ENCODE data around the gene B4GALNT2. TPM values are rescaled to one million over a fixed set of nuclear protein-coding genes. Genes with fewer than 3 reads are reported as not detected.
"Not testable (repeated sequence)": the region's sequence is repeated elsewhere in the genome, so short reads cannot be mapped to it uniquely, and the experiment has no call there.

B4GALNT2 gene
- polyA plus RNA-seq (2011; rRNA removed) (0.05 and 0.12 TPM in 2 replicates), polyA minus RNA-seq (2011; rRNA and poly(A)+ RNA removed) (0.05 TPM in 1 of 2 replicates, not detected in the other)

GRCh38 chr17:49132699-49133364 lies at the start of gene B4GALNT2:
TSS of gene B4GALNT2 (plus strand) at chr17:49132769. CDS start at chr17:49132793, 24 bp downstream.
- TF ChIP-seq CTCF (IDR thresholded peaks at IDR 0.05; ENCODE audit: insufficient read depth, low read depth, low read length): no peak
- no peak for DNase-seq (ENCODE audit: low read depth)
- Histone ChIP-seq H3K4me3 (ENCODE audit: low read depth, low read length) (peak within 1 kb of the TSS; percentile 40), H3K27me3 (ENCODE audit: control insufficient read depth, insufficient read depth, low read length) (peaks cover 4% of the 10 kb centered on the region; the same call in 1 of the 2 replicates), H3K36me3 (ENCODE audit: control insufficient read depth, insufficient read depth, low read length) (no peaks in the 10 kb centered on the region)
- ChIA-PET POLR2A (no interaction called here), CTCF (no interaction called here)

- H3K27me3 ChIP-seq (ENCODE audit: control insufficient read depth, insufficient read depth, low read length); DNase-seq (ENCODE audit: low read depth); H3K36me3 ChIP-seq (ENCODE audit: control insufficient read depth, insufficient read depth, low read length); POLR2A ChIA-PET; H3K4me3 ChIP-seq (ENCODE audit: low read depth, low read length); CTCF ChIA-PET: not testable (repeated sequence)
Observed at GRCh38 chr17:49085046-49085445, 47.5 kb upstream of the B4GALNT2 start.

- TF ChIP-seq CTCF (IDR thresholded peaks at IDR 0.05; ENCODE audit: insufficient read depth, low read depth, low read length): no peak
- ChIA-PET CTCF (no interaction called here), POLR2A (no interaction called here)
- no peak for DNase-seq (ENCODE audit: low read depth)
- Histone ChIP-seq H3K36me3 (ENCODE audit: control insufficient read depth, insufficient read depth, low read length) (no peaks in the 10 kb centered on the region), H3K4me3 (ENCODE audit: low read depth, low read length) (no peak overlapping the region), H3K27me3 (ENCODE audit: control insufficient read depth, insufficient read depth, low read length) (peaks cover 3% of the 10 kb centered on the region)
Observed at GRCh38 chr17:49085565-49086315, 46.8 kb upstream of the B4GALNT2 start.

GRCh38 chr17:49086316-49086605 lies 46.3 kb upstream of the B4GALNT2 start:
- ChIA-PET CTCF (no interaction called here), POLR2A (no interaction called here)
- Histone ChIP-seq H3K36me3 (ENCODE audit: control insufficient read depth, insufficient read depth, low read length) (no peaks in the 10 kb centered on the region), H3K27me3 (ENCODE audit: control insufficient read depth, insufficient read depth, low read length) (peaks cover 3% of the 10 kb centered on the region), H3K4me3 (ENCODE audit: low read depth, low read length) (no peak overlapping the region)
- no peak for TF ChIP-seq CTCF (IDR thresholded peaks at IDR 0.05; ENCODE audit: insufficient read depth, low read depth, low read length)
- DNase-seq (ENCODE audit: low read depth): no peak

- POLR2A ChIA-PET: interaction anchor here (0.6 kb wide), 1 partner anchor 1116 kb away, joined by 18 read pairs; no protein-coding TSS in a partner anchor
- Histone ChIP-seq H3K27me3 (ENCODE audit: control insufficient read depth, insufficient read depth, low read length) (peaks cover 3% of the 10 kb centered on the region), H3K4me3 (ENCODE audit: low read depth, low read length) (no peak overlapping the region), H3K36me3 (ENCODE audit: control insufficient read depth, insufficient read depth, low read length) (no peaks in the 10 kb centered on the region)
- TF ChIP-seq CTCF (IDR thresholded peaks at IDR 0.05; ENCODE audit: insufficient read depth, low read depth, low read length): no peak
- CTCF ChIA-PET: no interaction called here
- DNase-seq (ENCODE audit: low read depth): no peak
Observed at GRCh38 chr17:49086649-49087048, 45.9 kb upstream of the B4GALNT2 start.
